Posterior cingulate gyrus (tissue), 11 donors: ENCODE results near the gene CDH19.
A peak's percentile ranks its signal among the peaks of the same experiment; 100 is the strongest.

Experiments
- DNase-seq, 10 donors: peaks; one replicate each; pipeline versions ENCODE4 v3.0.0 to v3.0.0-alpha.2; 2020 to 2021; ENCODE audit warnings: mixed read lengths in 3 of 10
- intact Hi-C: fragments of 100-400 bp; cut with DNase I; formaldehyde crosslinking; loops from one replicate; pipeline ENCODE4 v1.15.1; 2023

CDH19 gene

GRCh38 chr18:66566616-66567015 lies 37.3 kb downstream of the CDH19 start:
- intact Hi-C loops = no loop called here

GRCh38 chr18:66564236-66564635 lies 39.7 kb downstream of the CDH19 start:
- DNase-seq = no peak
- intact Hi-C loops = no loop called here

More at GRCh38 chr18:66566616-66567015, 37.3 kb downstream of the CDH19 start:
- no peak for DNase-seq

- no peak for DNase-seq
- intact Hi-C loops = no loop called here
Observed at GRCh38 chr18:66562279-66562678, 41.6 kb downstream of the CDH19 start.

GRCh38 chr18:66560094-66560493 lies 43.8 kb downstream of the CDH19 start:
- intact Hi-C loops = no loop called here
- peak in 1 of 10 donors; percentile 48 for DNase-seq

GRCh38 chr18:66558773-66559172 lies 45.1 kb downstream of the CDH19 start:
- DNase-seq = no peak
- intact Hi-C loops = loop anchor here (10.0 kb wide), 1 partner anchor 186 kb away; no protein-coding TSS in a partner anchor

- DNase-seq = no peak
- intact Hi-C loops = loop anchor here (10.0 kb wide), 1 partner anchor 188 kb away; no protein-coding TSS in a partner anchor
Observed at GRCh38 chr18:66557091-66557490, 46.8 kb downstream of the CDH19 start.

- intact Hi-C loops = loop anchor here (10.0 kb wide), 1 partner anchor 189 kb away; no protein-coding TSS in a partner anchor
- DNase-seq = no peak
Observed at GRCh38 chr18:66555585-66555984, 48.3 kb downstream of the CDH19 start.

- no peak for DNase-seq
- intact Hi-C loops = loop anchor here (10.0 kb wide), 1 partner anchor 191 kb away; no protein-coding TSS in a partner anchor
Observed at GRCh38 chr18:66553824-66554223, 50.1 kb downstream of the CDH19 start.

GRCh38 chr18:66550366-66550765 lies 53.5 kb downstream of the CDH19 start:
- intact Hi-C loops = loop anchor here (10.0 kb wide), 1 partner anchor 194 kb away; no protein-coding TSS in a partner anchor
- no peak for DNase-seq

- intact Hi-C loops = loop anchor here (2.0 kb wide), 1 partner anchor 68 kb away; no protein-coding TSS in a partner anchor
- no peak for DNase-seq
Observed at GRCh38 chr18:66548747-66549146, 55.1 kb downstream of the CDH19 start.

GRCh38 chr18:66534110-66534509 lies 69.8 kb downstream of the CDH19 start:
- no peak for DNase-seq
- intact Hi-C loops = no loop called here

GRCh38 chr18:66533693-66534092 lies 70.2 kb downstream of the CDH19 start:
- intact Hi-C loops = no loop called here
- DNase-seq = no peak

GRCh38 chr18:66523219-66523991 lies 80.5 kb downstream of the CDH19 start:
- DNase-seq = no peak
- intact Hi-C loops = no loop called here

- DNase-seq = no peak
- intact Hi-C loops = no loop called here
Observed at GRCh38 chr18:66513996-66514395, 89.9 kb downstream of the CDH19 start.

- intact Hi-C loops = no loop called here
- DNase-seq = no peak
Observed at GRCh38 chr18:66511792-66512191, 92.1 kb downstream of the CDH19 start.

- no peak for DNase-seq
- intact Hi-C loops = no loop called here
Observed at GRCh38 chr18:66511289-66511688, 92.6 kb downstream of the CDH19 start.

GRCh38 chr18:66510357-66511045 lies 93.4 kb downstream of the CDH19 start:
- DNase-seq = no peak
- intact Hi-C loops = no loop called here

- no peak for DNase-seq
- intact Hi-C loops = no loop called here
Observed at GRCh38 chr18:66508937-66509336, 95.0 kb downstream of the CDH19 start.

- intact Hi-C loops = no loop called here
- DNase-seq = no peak
Observed at GRCh38 chr18:66506178-66506577, 97.7 kb downstream of the CDH19 start.

- intact Hi-C loops = no loop called here
- DNase-seq = no peak
Observed at GRCh38 chr18:66497351-66497750, 106.5 kb downstream of the CDH19 start.

- intact Hi-C loops = no loop called here
- DNase-seq = peak; percentile 24 to 92 (median 62)
Observed at GRCh38 chr18:66495844-66496243, 108.0 kb downstream of the CDH19 start.

- DNase-seq = no peak
- intact Hi-C loops = no loop called here
Observed at GRCh38 chr18:66473882-66474281, 130.0 kb downstream of the CDH19 start.
